H1 (cell line): ENCODE measurements around the gene WNT3A. TPM values are rescaled to one million over a fixed set of nuclear protein-coding genes. Genes with fewer than 3 reads are reported as not detected.

Source experiments
- CTCF ChIA-PET: fragments of 300-600 bp; sonication (Branson Sonifier 250); formaldehyde crosslinking; loops from one replicate; lab custom pipeline; 2021; ENCODE audit not compliant: partially characterized antibody; lab: Charles Lee
- POLR2A ChIA-PET: fragments of 300-600 bp; sonication (Branson Sonifier 250); formaldehyde crosslinking; loops from one replicate; lab custom pipeline; 2021; ENCODE audit warnings: inconsistent platforms; ENCODE audit not compliant: partially characterized antibody; lab: Charles Lee
- DNase-seq, 2 experiments: peaks; one replicate each; pipeline versions ENCODE4 v3.0.0 to v3.0.0-alpha.2; 2010 to 2022; ENCODE audit warnings: low spot score in 2 of 2, low read depth in 1 of 2, mixed read lengths in 1 of 2
- FAIRE-seq: peaks from 2 replicates; lab custom pipeline; 2011; peaks lifted over from hg19 to GRCh38; lab: Jason Lieb, UNC
- H2AFZ ChIP-seq: 2 replicates; pipeline ENCODE4 v1.8.1; 2012; ENCODE audit warnings: low read length, inconsistent platforms
- H2AK5ac ChIP-seq: 2 replicates; pipeline ENCODE4 v1.6.1; 2013; ENCODE audit warnings: low read depth, low read length
- H2BK120ac ChIP-seq: replicated peaks from 2 replicates; pipeline ENCODE3; 2013; ENCODE audit warnings: low read depth, low read length, inconsistent platforms
- H2BK12ac ChIP-seq: 2 replicates; pipeline ENCODE4 v1.6.1; 2013; ENCODE audit warnings: low read depth, low read length
- H2BK15ac ChIP-seq: 2 replicates; pipeline ENCODE4 v1.6.1; 2013; ENCODE audit warnings: low read length
- H2BK20ac ChIP-seq: 2 replicates; pipeline ENCODE4 v1.6.1; 2013; ENCODE audit warnings: low read length
- H2BK5ac ChIP-seq: 2 replicates; pipeline ENCODE4 v1.6.1; 2013; ENCODE audit warnings: low read depth, low read length
- H3K14ac ChIP-seq: 2 replicates; pipeline ENCODE4 v1.6.1; 2013; ENCODE audit warnings: inconsistent platforms; ENCODE audit not compliant: insufficient read length
- H3K18ac ChIP-seq: 2 replicates; pipeline ENCODE4 v1.6.1; 2013; ENCODE audit warnings: low read length; ENCODE audit errors: extremely low read depth
- H3K23ac ChIP-seq: 2 replicates; pipeline ENCODE4 v1.6.1; 2013; ENCODE audit warnings: inconsistent platforms; ENCODE audit not compliant: insufficient read length
- H3K23me2 ChIP-seq: 2 replicates; pipeline ENCODE4 v1.6.1; 2013; ENCODE audit warnings: low read depth, low read length
- H3K27ac ChIP-seq: 2 replicates; pipeline ENCODE4 v1.6.1; 2011; ENCODE audit warnings: low read depth, low read length, inconsistent platforms
- H3K27me3 ChIP-seq, 4 experiments: replicated peaks in 1 of 4; 1 replicate in 1 of 4; 2 replicates in 3 of 4; pipeline versions ENCODE4 v1.6.1 to v1.8.1; 2011 to 2013; ENCODE audit warnings: low read length in 3 of 4, mild to moderate bottlenecking in 3 of 4, inconsistent platforms in 2 of 4, mixed read lengths in 2 of 4, moderate library complexity in 1 of 4; ENCODE audit not compliant: control insufficient read depth in 3 of 4, insufficient read depth in 3 of 4; ENCODE audit errors: extremely low read depth in 1 of 4
- H3K36me3 ChIP-seq, 4 experiments: 2 replicates each; pipeline versions ENCODE4 v1.6.1 to v1.8.1; 2011 to 2013; ENCODE audit warnings: mild to moderate bottlenecking in 4 of 4, low read length in 3 of 4, moderate library complexity in 2 of 4, control low read depth in 1 of 4, inconsistent platforms in 1 of 4; ENCODE audit not compliant: insufficient read depth in 4 of 4, control insufficient read depth in 2 of 4
- H3K4ac ChIP-seq: replicated peaks from 2 replicates; pipeline ENCODE3; 2013; ENCODE audit warnings: low read length, low read depth, mixed read lengths, inconsistent platforms; ENCODE audit not compliant: insufficient read length
- H3K4me1 ChIP-seq, 4 experiments: replicated peaks in 1 of 4; 1 replicate in 1 of 4; 2 replicates in 3 of 4; pipeline versions ENCODE4 v1.6.1 to v1.8.1; 2011 to 2013; ENCODE audit warnings: low read length in 3 of 4, inconsistent platforms in 2 of 4, mixed read lengths in 1 of 4; ENCODE audit not compliant: insufficient read depth in 4 of 4, control insufficient read depth in 3 of 4
- H3K4me2 ChIP-seq, 2 experiments: 2 replicates each; pipeline versions ENCODE4 v1.6.1 to v1.8.1; 2011 to 2013; ENCODE audit warnings: low read depth in 2 of 2, low read length in 2 of 2, control low read depth in 1 of 2, inconsistent platforms in 1 of 2, mild to moderate bottlenecking in 1 of 2; ENCODE audit not compliant: insufficient read depth in 1 of 2
- H3K4me3 ChIP-seq, 4 experiments: fragments of 200-600, 300-600 bp in 1 of 4; sonication (generic), shearing (Covaris generic), sonication (Bioruptor Twin) in 1 of 4; 2 replicates each; pipeline versions ENCODE4 v1.5.1 to v1.8.1; 2011 to 2016; ENCODE audit warnings: low read length in 4 of 4, low read depth in 3 of 4, control low read depth in 2 of 4, inconsistent platforms in 2 of 4, mild to moderate bottlenecking in 2 of 4, mixed read lengths in 1 of 4, moderate library complexity in 1 of 4; ENCODE audit not compliant: insufficient read depth in 2 of 4; ENCODE audit errors: extremely low read depth in 1 of 4
- H3K56ac ChIP-seq: replicated peaks from 2 replicates; pipeline ENCODE3; 2013; ENCODE audit warnings: low read depth, mild to moderate bottlenecking, mixed read lengths, low read length, inconsistent platforms; ENCODE audit not compliant: insufficient read length
- H3K79me1 ChIP-seq: 2 replicates; pipeline ENCODE4 v1.6.1; 2013; ENCODE audit warnings: low read depth, low read length, control low read depth
- H3K79me2 ChIP-seq, 2 experiments: 2 replicates each; pipeline versions ENCODE4 v1.6.1 to v1.8.1; 2012 to 2013; ENCODE audit warnings: low read length in 2 of 2, mild to moderate bottlenecking in 2 of 2, inconsistent platforms in 1 of 2; ENCODE audit not compliant: insufficient read depth in 2 of 2, control insufficient read depth in 1 of 2
- H3K9ac ChIP-seq, 4 experiments: replicated peaks in 1 of 4; 1 replicate in 1 of 4; 2 replicates in 3 of 4; pipeline versions ENCODE4 v1.6.1 to v1.8.1; 2011 to 2013; ENCODE audit warnings: low read depth in 3 of 4, low read length in 3 of 4, control low read depth in 2 of 4, mild to moderate bottlenecking in 2 of 4, moderate library complexity in 2 of 4, inconsistent platforms in 1 of 4; ENCODE audit errors: extremely low read depth in 1 of 4
- H3K9me3 ChIP-seq, 2 experiments: 2 replicates each; pipeline versions ENCODE4 v1.6.1 to v1.8.1; 2012 to 2013; ENCODE audit warnings: mild to moderate bottlenecking in 2 of 2, moderate library complexity in 2 of 2, control low read depth in 1 of 2, inconsistent platforms in 1 of 2, low read depth in 1 of 2, low read length in 1 of 2, mixed read lengths in 1 of 2; ENCODE audit not compliant: insufficient read depth in 2 of 2
- H4K20me1 ChIP-seq, 2 experiments: replicated peaks in 1 of 2; 2 replicates each; pipeline versions ENCODE3 to v1.8.1; 2011 to 2013; ENCODE audit warnings: inconsistent platforms in 2 of 2, low read length in 2 of 2, mild to moderate bottlenecking in 1 of 2; ENCODE audit not compliant: insufficient read depth in 2 of 2, control insufficient read depth in 1 of 2
- H4K5ac ChIP-seq: 2 replicates; pipeline ENCODE4 v1.6.1; 2013; ENCODE audit warnings: low read length, low read depth, mixed read lengths, inconsistent platforms; ENCODE audit not compliant: insufficient read length
- H4K8ac ChIP-seq: 2 replicates; pipeline ENCODE4 v1.8.0; 2013; ENCODE audit warnings: mild to moderate bottlenecking, moderate library complexity, low read length, inconsistent platforms; ENCODE audit not compliant: insufficient read depth; ENCODE audit errors: extremely low read depth
- H4K91ac ChIP-seq: replicated peaks from 2 replicates; pipeline ENCODE3; 2013; ENCODE audit warnings: low read length, mixed read lengths, inconsistent platforms; ENCODE audit not compliant: insufficient read length
- CBX8 ChIP-seq: fragments of 300-800, 300-1000 bp; sonication (generic); IDR thresholded peaks from 2 replicates; pipeline ENCODE4 v1.7.1; 2016; ENCODE audit warnings: low read depth, low read length, borderline replicate concordance
- CHD1 ChIP-seq: IDR thresholded peaks from 2 replicates; pipeline ENCODE4 v1.6.1; 2012; ENCODE audit warnings: low read depth, low read length, improper control_type of control experiment
- FOSL1 ChIP-seq: IDR thresholded peaks from 2 replicates; pipeline ENCODE4 v1.6.1; 2011; ENCODE audit warnings: mild to moderate bottlenecking, low read depth, low read length, moderate library complexity; ENCODE audit not compliant: insufficient read depth
- MAFK ChIP-seq: IDR thresholded peaks from 2 replicates; pipeline ENCODE4 v1.6.1; 2012; ENCODE audit warnings: low read depth, mild to moderate bottlenecking, improper control_type of control experiment, low read length
- SP1 ChIP-seq: IDR thresholded peaks from 2 replicates; pipeline ENCODE4 v1.6.1; 2011; ENCODE audit warnings: low read depth, low read length
- SUZ12 ChIP-seq: fragments of 200-600 bp; sonication (generic); IDR thresholded peaks from 2 replicates; pipeline ENCODE4 v1.6.1; 2012; ENCODE audit warnings: mild to moderate bottlenecking, inconsistent platforms, low read length, moderate library complexity, mixed read lengths
- ZNF274 ChIP-seq: IDR thresholded peaks from 2 replicates; pipeline ENCODE4 v1.7.0; 2012; ENCODE audit warnings: low read length, borderline replicate concordance; ENCODE audit errors: extremely low read depth
- WGBS, 2 experiments: shearing (Covaris generic) in 1 of 2; methylation state at CpG; one replicate each; pipeline versions ENCODE4 v1.1.6 to v1.1.7; 2013 to 2015; ENCODE audit warnings: low lambda C conversion rate in 2 of 2, mixed read lengths in 2 of 2, inconsistent platforms in 1 of 2, low coverage in 1 of 2, missing lambda C conversion rate in 1 of 2; ENCODE audit not compliant: insufficient replicate concordance in 2 of 2, insufficient coverage in 1 of 2, insufficient read length in 1 of 2; ENCODE audit errors: extremely low coverage in 1 of 2, missing lambda C conversion rate in 1 of 2; 5-methylcytosine and 5-hydroxymethylcytosine counted together
- polyA plus RNA-seq, 7 experiments: library from polyadenylated mRNA; depleted of rRNA in 3 of 7; stranded (reverse) in 5 of 7; unstranded in 2 of 7; fragments of >200 nt in 5 of 7; fragments of 200-250 nt in 2 of 7; gene quantifications; 1 replicate in 5 of 7; 2 replicates in 1 of 7; 4 replicates in 1 of 7; pipeline versions ENCODE4 v1.2.1 to v1.2.3, GENCODE V29; 2011 to 2013; ENCODE audit warnings: missing spikeins in 2 of 7, mixed read lengths in 2 of 7
- total RNA-seq: library from RNA; stranded (reverse); fragmentation: NEBNext Ultra II Directional; extraction: Animal tissue kit (Norgen Biotek cat#: 25700); gene quantifications from 2 replicates; pipeline ENCODE4 v1.2.1, GENCODE V29; 2021

The WNT3A gene
- total and polyA plus RNA-seq, 2 of the 8 experiments (the other 6 are each of a cell fraction or from before 2014, with no cell fraction given), result 0.08 to 0.19 TPM

DNA sequence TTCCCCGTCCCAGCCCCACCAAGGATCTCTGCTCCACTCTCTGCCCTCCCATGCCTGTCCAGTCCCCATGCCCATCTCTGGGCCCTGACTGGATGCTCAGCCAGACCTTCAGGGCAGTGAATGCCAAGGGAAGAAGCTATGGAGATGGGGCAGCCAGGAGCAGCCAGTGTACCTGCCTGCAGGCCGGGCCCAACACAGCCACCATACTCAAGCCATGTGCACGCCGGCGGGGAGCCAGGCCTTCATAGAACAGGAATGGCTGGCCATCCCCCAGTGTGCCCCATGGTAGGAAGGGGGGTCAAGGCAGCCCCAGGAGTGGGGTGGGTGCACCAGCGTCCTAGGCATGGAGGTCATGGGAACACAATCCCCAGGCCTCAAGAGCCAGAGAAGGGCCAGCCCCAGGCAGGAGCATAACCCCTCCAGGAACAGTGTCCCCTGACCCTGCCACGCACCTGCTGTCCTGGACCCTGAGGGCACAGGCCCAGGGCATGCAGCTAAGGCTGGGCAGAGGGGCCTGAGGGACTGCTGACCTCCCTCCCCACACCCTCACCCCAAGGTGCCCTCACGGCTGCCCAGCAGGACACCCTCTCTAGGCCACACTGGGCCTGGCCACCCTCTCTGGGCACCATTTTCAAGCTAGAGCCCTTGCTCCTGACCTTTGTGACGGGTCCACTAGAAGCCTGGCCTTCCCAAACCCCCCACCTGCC, 55.4 kb downstream of the WNT3A start:
- H3K56ac ChIP-seq, result no peak overlapping the region
- FAIRE-seq (no peak), DNase-seq (peak in 1 of 2 experiments; percentile 43)
- H2BK12ac ChIP-seq, result no peak overlapping the region
- no peak overlapping the region for H4K8ac ChIP-seq
- no peak overlapping the region for H2BK15ac ChIP-seq
- no peaks in the 10 kb centered on the region for H3K79me2 ChIP-seq
- H2AK5ac ChIP-seq, result no peak overlapping the region
- no peak overlapping the region for H4K91ac ChIP-seq
- POLR2A ChIA-PET, result interaction anchor here (1.7 to 2.0 kb wide), 2 partner anchors 12 to 20 kb away, joined by 4 to 5 read pairs; no protein-coding TSS in a partner anchor
- H3K9ac ChIP-seq, result no peak overlapping the region
- H3K23ac ChIP-seq, result no peak overlapping the region
- H3K4me3 ChIP-seq, result no peak overlapping the region
- peaks cover 2% of the 10 kb centered on the region; the same call in 1 of the 2 replicates for H3K23me2 ChIP-seq
- H2AFZ ChIP-seq, result no peak overlapping the region
- no peak overlapping the region for H3K18ac ChIP-seq
- H3K9me3 ChIP-seq, result no peaks in the 10 kb centered on the region
- H3K79me1 ChIP-seq, result no peaks in the 10 kb centered on the region
- H3K27ac ChIP-seq, result no peak overlapping the region
- H4K20me1 ChIP-seq, result peaks cover 0 to 3% of the 10 kb centered on the region in 2 experiments
- no peak overlapping the region for H2BK20ac ChIP-seq
- CTCF ChIA-PET, result interaction anchor here (1.0 to 14.1 kb wide), 5 partner anchors 11 to 60 kb away, joined by 3 to 197 read pairs (median 6); partner anchors contain the start of gene WNT3A
- H3K4ac ChIP-seq, result no peak overlapping the region
- H3K27me3 ChIP-seq, result peaks cover 32 to 82% (median 75%) of the 10 kb centered on the region in 4 experiments
- peaks cover 0 to 7% (median 2%) of the 10 kb centered on the region in 4 experiments; a peak in 3 of 7 replicates for H3K4me1 ChIP-seq
- no peak overlapping the region for H2BK120ac ChIP-seq
- H4K5ac ChIP-seq, result no peak overlapping the region
- H3K36me3 ChIP-seq, result no peaks in the 10 kb centered on the region
- no peak overlapping the region for H3K14ac ChIP-seq
- TF ChIP-seq CHD1 (no peak), ZNF274 (no peak), CBX8 (no peak), SUZ12 (no peak), SP1 (no peak), FOSL1 (no peak), MAFK (no peak)
- TF ChIP-seq, all 59 proteins: peak for 0
- Histone ChIP-seq H3K4me2 (no peak overlapping the region), H2BK5ac (no peak overlapping the region)
- WGBS, 2 experiments, result 88% methylated on average over 7 of the region's 9 CpGs; no CpG with 5 or more reads in 1 of the 2 experiments
